HEK293 (cell line): Measurements from ENCODE around the gene STX5.

ENCODE experiments used
- KLF16 ChIP-seq: fragments of 450-650 bp; formaldehyde crosslinking; IDR thresholded peaks from 2 replicates; pipeline ENCODE4 v1.5.1; 2017; ENCODE audit warnings: missing biosample characterization, missing genetic modification characterization
- KLF17 ChIP-seq: fragments of 450-650 bp; formaldehyde crosslinking; IDR thresholded peaks from 2 replicates; pipeline ENCODE4 v1.5.1; 2016; ENCODE audit warnings: missing biosample characterization, missing genetic modification characterization
- KLF9 ChIP-seq: fragments of 450-650 bp; formaldehyde crosslinking; IDR thresholded peaks from 2 replicates; pipeline ENCODE4 v1.5.1; 2016; ENCODE audit warnings: missing biosample characterization, missing genetic modification characterization, low read depth
- PRDM1 ChIP-seq: fragments of 450-650 bp; formaldehyde crosslinking; IDR thresholded peaks from 2 replicates; pipeline ENCODE4; 2016; ENCODE audit warnings: missing biosample characterization, missing genetic modification characterization
- PRDM2 ChIP-seq: fragments of 450-650 bp; formaldehyde crosslinking; IDR thresholded peaks from 2 replicates; pipeline ENCODE4 v1.5.1; 2016; ENCODE audit warnings: missing biosample characterization, missing genetic modification characterization, borderline replicate concordance
- PRDM4 ChIP-seq: fragments of 450-650 bp; formaldehyde crosslinking; IDR thresholded peaks from 2 replicates; pipeline ENCODE4 v1.5.1; 2017; ENCODE audit warnings: missing biosample characterization, missing genetic modification characterization
- TRIM28 ChIP-seq: IDR thresholded peaks from 2 replicates; pipeline ENCODE4 v1.6.1; 2011; ENCODE audit warnings: low read length, control low read depth, borderline replicate concordance
- ZBTB21 ChIP-seq: fragments of 450-650 bp; formaldehyde crosslinking; IDR thresholded peaks from 2 replicates; pipeline ENCODE4 v1.5.1; 2017; ENCODE audit warnings: missing biosample characterization, missing genetic modification characterization
- ZFP3 ChIP-seq: fragments of 450-650 bp; formaldehyde crosslinking; IDR thresholded peaks from 2 replicates; pipeline ENCODE4 v1.5.1; 2016; ENCODE audit warnings: low read depth, missing biosample characterization, missing genetic modification characterization
- ZNF10 ChIP-seq: fragments of 450-650 bp; formaldehyde crosslinking; IDR thresholded peaks from 2 replicates; pipeline ENCODE4 v1.5.1; 2017; ENCODE audit warnings: missing biosample characterization, missing genetic modification characterization
- ZNF114 ChIP-seq: fragments of 450-650 bp; formaldehyde crosslinking; IDR thresholded peaks from 2 replicates; pipeline ENCODE4 v1.5.0; 2017; ENCODE audit warnings: missing biosample characterization, missing genetic modification characterization
- ZNF121 ChIP-seq: fragments of 450-650 bp; formaldehyde crosslinking; IDR thresholded peaks from 2 replicates; pipeline ENCODE4 v1.5.1; 2016; ENCODE audit warnings: missing biosample characterization, missing genetic modification characterization
- ZNF223 ChIP-seq: fragments of 450-650 bp; formaldehyde crosslinking; IDR thresholded peaks from 2 replicates; pipeline ENCODE4 v1.5.1; 2016; ENCODE audit warnings: missing biosample characterization, missing genetic modification characterization
- ZNF292 ChIP-seq: fragments of 450-650 bp; formaldehyde crosslinking; IDR thresholded peaks from 2 replicates; pipeline ENCODE4 v1.5.1; 2016; ENCODE audit warnings: low read depth, missing biosample characterization, missing genetic modification characterization, borderline replicate concordance
- ZNF302 ChIP-seq: fragments of 450-650 bp; formaldehyde crosslinking; IDR thresholded peaks from 2 replicates; pipeline ENCODE4 v1.5.1; 2016; ENCODE audit warnings: missing biosample characterization, missing genetic modification characterization, low read depth
- ZNF366 ChIP-seq: fragments of 450-650 bp; formaldehyde crosslinking; conservative IDR thresholded peaks from 2 replicates; pipeline ENCODE4 v1.5.1; 2016; ENCODE audit warnings: missing biosample characterization, missing genetic modification characterization
- ZNF391 ChIP-seq: fragments of 450-650 bp; formaldehyde crosslinking; IDR thresholded peaks from 2 replicates; pipeline ENCODE4 v1.5.1; 2016; ENCODE audit warnings: low read depth, missing biosample characterization, missing genetic modification characterization, borderline replicate concordance
- ZNF510 ChIP-seq: fragments of 450-650 bp; formaldehyde crosslinking; IDR thresholded peaks from 2 replicates; pipeline ENCODE4 v1.5.1; 2018; ENCODE audit warnings: mild to moderate bottlenecking, missing genetic modification characterization, missing biosample characterization; ENCODE audit not compliant: insufficient replicate concordance
- ZNF555 ChIP-seq: fragments of 450-650 bp; formaldehyde crosslinking; conservative IDR thresholded peaks from 2 replicates; pipeline ENCODE4 v1.5.1; 2017; ENCODE audit warnings: missing biosample characterization, mild to moderate bottlenecking, missing genetic modification characterization, inconsistent platforms
- ZNF558 ChIP-seq: fragments of 450-650 bp; formaldehyde crosslinking; IDR thresholded peaks from 2 replicates; pipeline ENCODE4 v1.5.1; 2016; ENCODE audit warnings: missing biosample characterization, missing genetic modification characterization
- ZNF561 ChIP-seq: fragments of 450-650 bp; IDR thresholded peaks from 2 replicates; pipeline ENCODE4 v1.5.1; 2018; ENCODE audit warnings: missing biosample characterization, missing genetic modification characterization, borderline replicate concordance
- ZNF626 ChIP-seq: fragments of 450-650 bp; sonication (Bioruptor Pico); formaldehyde crosslinking; IDR thresholded peaks from 2 replicates; pipeline ENCODE4 v1.5.1; 2018; ENCODE audit warnings: missing biosample characterization, missing genetic modification characterization, inconsistent platforms
- ZNF629 ChIP-seq: fragments of 450-650 bp; formaldehyde crosslinking; IDR thresholded peaks from 2 replicates; pipeline ENCODE4 v1.5.1; 2017; ENCODE audit warnings: missing biosample characterization, missing genetic modification characterization
- ZNF654 ChIP-seq: fragments of 450-650 bp; formaldehyde crosslinking; IDR thresholded peaks from 2 replicates; pipeline ENCODE4 v1.5.1; 2016; ENCODE audit warnings: low read depth, missing biosample characterization, missing genetic modification characterization
- ZNF76 ChIP-seq: fragments of 450-650 bp; formaldehyde crosslinking; IDR thresholded peaks from 2 replicates; pipeline ENCODE4; 2016; ENCODE audit warnings: low read depth, missing biosample characterization, missing genetic modification characterization, borderline replicate concordance
- ZNF776 ChIP-seq: fragments of 450-650 bp; formaldehyde crosslinking; IDR thresholded peaks from 2 replicates; pipeline ENCODE4 v1.5.0; 2017; ENCODE audit warnings: missing biosample characterization, missing genetic modification characterization, borderline replicate concordance
- ZNF785 ChIP-seq: fragments of 450-650 bp; formaldehyde crosslinking; IDR thresholded peaks from 2 replicates; pipeline ENCODE4 v1.5.1; 2016; ENCODE audit warnings: missing biosample characterization, missing genetic modification characterization
- ZNF792 ChIP-seq: fragments of 450-650 bp; formaldehyde crosslinking; IDR thresholded peaks from 2 replicates; pipeline ENCODE4 v1.5.1; 2016; ENCODE audit warnings: missing biosample characterization, missing genetic modification characterization
- TF ChIP-seq, protein P1 (sequence below): fragments of 450-650 bp; formaldehyde crosslinking; IDR thresholded peaks from 2 replicates; pipeline ENCODE4 v1.5.1; 2016; ENCODE audit warnings: missing biosample characterization, missing genetic modification characterization

STX5 gene

GRCh38 chr11:62786318-62787004 lies 45.4 kb downstream of the STX5 start (continued):
- no peak for TF ChIP-seq PRDM1 (tag by site-specific recombination)
- no peak for TF ChIP-seq ZNF555
- TF ChIP-seq KLF9 (tag by site-specific recombination), result peak; percentile 28; the same call in 1 of the 2 replicates
- no peak for TF ChIP-seq PRDM4
- no peak for TF ChIP-seq ZNF561 (tag by site-specific recombination)
- no peak for TF ChIP-seq ZNF10 (tag by site-specific recombination)
- TF ChIP-seq ZNF121 (tag by site-specific recombination), result no peak
- no peak for TF ChIP-seq ZNF629 (tag by site-specific recombination)
- TF ChIP-seq TRIM28, result no peak
- TF ChIP-seq ZNF654 (tag by site-specific recombination), result peak; percentile 26
- no peak for TF ChIP-seq ZNF792 (tag by site-specific recombination)
- TF ChIP-seq ZNF785 (tag by site-specific recombination), result no peak
- no peak for TF ChIP-seq ZNF366
- TF ChIP-seq ZNF391 (tag by site-specific recombination), result 0 out of 2 replicates have a peak, but pooled peaks have one; percentile 31
- TF ChIP-seq ZNF302, result no peak
- no peak for TF ChIP-seq ZNF776 (tag by site-specific recombination)
- no peak for TF ChIP-seq ZNF114 (tag by site-specific recombination)
- TF ChIP-seq PRDM2 (tag by site-specific recombination), result no peak
- TF ChIP-seq, protein P1, sequence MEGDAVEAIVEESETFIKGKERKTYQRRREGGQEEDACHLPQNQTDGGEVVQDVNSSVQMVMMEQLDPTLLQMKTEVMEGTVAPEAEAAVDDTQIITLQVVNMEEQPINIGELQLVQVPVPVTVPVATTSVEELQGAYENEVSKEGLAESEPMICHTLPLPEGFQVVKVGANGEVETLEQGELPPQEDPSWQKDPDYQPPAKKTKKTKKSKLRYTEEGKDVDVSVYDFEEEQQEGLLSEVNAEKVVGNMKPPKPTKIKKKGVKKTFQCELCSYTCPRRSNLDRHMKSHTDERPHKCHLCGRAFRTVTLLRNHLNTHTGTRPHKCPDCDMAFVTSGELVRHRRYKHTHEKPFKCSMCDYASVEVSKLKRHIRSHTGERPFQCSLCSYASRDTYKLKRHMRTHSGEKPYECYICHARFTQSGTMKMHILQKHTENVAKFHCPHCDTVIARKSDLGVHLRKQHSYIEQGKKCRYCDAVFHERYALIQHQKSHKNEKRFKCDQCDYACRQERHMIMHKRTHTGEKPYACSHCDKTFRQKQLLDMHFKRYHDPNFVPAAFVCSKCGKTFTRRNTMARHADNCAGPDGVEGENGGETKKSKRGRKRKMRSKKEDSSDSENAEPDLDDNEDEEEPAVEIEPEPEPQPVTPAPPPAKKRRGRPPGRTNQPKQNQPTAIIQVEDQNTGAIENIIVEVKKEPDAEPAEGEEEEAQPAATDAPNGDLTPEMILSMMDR (tag by site-specific recombination), result peak; percentile 96
- TF ChIP-seq ZFP3, result no peak
- TF ChIP-seq ZNF76 (tag by site-specific recombination), result no peak
- no peak for TF ChIP-seq ZBTB21 (tag by site-specific recombination)
- no peak for TF ChIP-seq ZNF558 (tag by site-specific recombination)
- no peak for TF ChIP-seq ZNF292 (tag by site-specific recombination)
- no peak for TF ChIP-seq KLF17 (tag by site-specific recombination)
- TF ChIP-seq ZNF223, result peak; percentile 98
- TF ChIP-seq KLF16 (tag by site-specific recombination), result peak; percentile 41; the same call in 1 of the 2 replicates
- TF ChIP-seq ZNF510, result no peak
- TF ChIP-seq ZNF626 (tag by site-specific recombination), result no peak
